22Rv1 (cell line): ENCODE results near the gene AKNA.

Source experiments
- ZFX ChIP-seq: fragments of 450-650 bp; IDR thresholded peaks from 2 replicates; pipeline ENCODE4 v1.6.1; 2017; ENCODE audit warnings: antibody characterized with exemption, borderline replicate concordance
- TF ChIP-seq, protein P1 (sequence below): fragments of 450-650 bp; IDR thresholded peaks from 2 replicates; pipeline ENCODE4 v1.5.1; 2017; ENCODE audit warnings: mild to moderate bottlenecking

DNA sequence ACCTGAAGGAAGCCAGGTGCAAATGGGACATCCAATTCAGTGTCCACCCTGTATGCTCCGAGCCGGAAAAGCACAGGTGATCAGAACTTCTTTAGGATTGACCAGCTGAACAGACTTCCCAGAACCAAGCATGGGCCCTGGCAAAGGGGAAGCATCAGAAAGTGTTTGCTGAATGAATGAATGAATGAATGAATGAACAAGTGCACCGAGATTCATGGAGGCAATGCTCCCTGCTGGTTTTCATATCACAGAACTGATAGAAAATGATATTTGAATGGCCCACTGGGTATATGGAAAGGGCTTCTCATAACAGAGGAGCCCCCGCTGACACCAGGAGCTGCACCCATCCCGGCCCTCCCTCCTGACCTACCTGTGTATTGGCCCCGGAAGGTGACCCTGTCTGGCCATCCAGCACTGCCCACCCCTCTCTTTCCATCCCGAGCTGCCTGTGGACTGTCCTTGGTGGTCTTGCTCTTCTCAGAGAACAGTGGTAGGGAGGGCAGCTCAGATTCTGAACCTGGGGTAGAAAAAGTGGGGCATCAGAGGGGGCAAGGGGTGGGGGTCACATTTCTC, 42.2 kb downstream of the AKNA start:
- TF ChIP-seq, protein P1, sequence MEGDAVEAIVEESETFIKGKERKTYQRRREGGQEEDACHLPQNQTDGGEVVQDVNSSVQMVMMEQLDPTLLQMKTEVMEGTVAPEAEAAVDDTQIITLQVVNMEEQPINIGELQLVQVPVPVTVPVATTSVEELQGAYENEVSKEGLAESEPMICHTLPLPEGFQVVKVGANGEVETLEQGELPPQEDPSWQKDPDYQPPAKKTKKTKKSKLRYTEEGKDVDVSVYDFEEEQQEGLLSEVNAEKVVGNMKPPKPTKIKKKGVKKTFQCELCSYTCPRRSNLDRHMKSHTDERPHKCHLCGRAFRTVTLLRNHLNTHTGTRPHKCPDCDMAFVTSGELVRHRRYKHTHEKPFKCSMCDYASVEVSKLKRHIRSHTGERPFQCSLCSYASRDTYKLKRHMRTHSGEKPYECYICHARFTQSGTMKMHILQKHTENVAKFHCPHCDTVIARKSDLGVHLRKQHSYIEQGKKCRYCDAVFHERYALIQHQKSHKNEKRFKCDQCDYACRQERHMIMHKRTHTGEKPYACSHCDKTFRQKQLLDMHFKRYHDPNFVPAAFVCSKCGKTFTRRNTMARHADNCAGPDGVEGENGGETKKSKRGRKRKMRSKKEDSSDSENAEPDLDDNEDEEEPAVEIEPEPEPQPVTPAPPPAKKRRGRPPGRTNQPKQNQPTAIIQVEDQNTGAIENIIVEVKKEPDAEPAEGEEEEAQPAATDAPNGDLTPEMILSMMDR: no peak
- no peak for TF ChIP-seq ZFX
